Neuronal stem cell (in vitro differentiated cells): ENCODE measurements around the gene RPL36AL.

Experiments used
- DNase-seq: peaks from one replicate; pipeline ENCODE4 v3.0.0-alpha.2; 2013; ENCODE audit warnings: low spot score
- H2AFZ ChIP-seq: one replicate; pipeline ENCODE4 v1.6.1; 2013; ENCODE audit warnings: mild to moderate bottlenecking, low read length, inconsistent platforms
- H2AK5ac ChIP-seq: 2 replicates; pipeline ENCODE4 v1.6.1; 2013; ENCODE audit warnings: low read depth, mild to moderate bottlenecking, inconsistent platforms, low read length, moderate library complexity, mixed read lengths
- H2BK120ac ChIP-seq: 2 replicates; pipeline ENCODE4 v1.6.1; 2013; ENCODE audit warnings: low read depth, mild to moderate bottlenecking, inconsistent platforms, low read length, moderate library complexity, mixed read lengths
- H2BK12ac ChIP-seq: one replicate; pipeline ENCODE4 v1.6.1; 2013; ENCODE audit warnings: low read length, inconsistent platforms
- H2BK15ac ChIP-seq: 2 replicates; pipeline ENCODE4 v1.6.1; 2013; ENCODE audit warnings: mild to moderate bottlenecking, low read length, inconsistent platforms, mixed read lengths
- H2BK5ac ChIP-seq: one replicate; pipeline ENCODE4 v1.6.1; 2013; ENCODE audit warnings: inconsistent platforms, mild to moderate bottlenecking, low read length, moderate library complexity
- H3K14ac ChIP-seq: one replicate; pipeline ENCODE4 v1.6.1; 2013; ENCODE audit warnings: low read length, inconsistent platforms
- H3K18ac ChIP-seq: 2 replicates; pipeline ENCODE4 v1.6.1; 2013; ENCODE audit warnings: low read length, inconsistent platforms
- H3K23ac ChIP-seq: 2 replicates; pipeline ENCODE4 v1.6.1; 2013; ENCODE audit warnings: low read depth, mild to moderate bottlenecking, mixed read lengths, low read length, inconsistent platforms; ENCODE audit not compliant: poor library complexity
- H3K27ac ChIP-seq: replicated peaks from 3 replicates; pipeline ENCODE4 v1.5.1; 2013; ENCODE audit warnings: low read length, inconsistent platforms
- H3K27me3 ChIP-seq, 3 experiments: 2 replicates each; pipeline ENCODE4 v1.6.1; 2013; ENCODE audit warnings: low read length in 3 of 3, mild to moderate bottlenecking in 2 of 3, inconsistent platforms in 1 of 3, low read depth in 1 of 3, mixed read lengths in 1 of 3, moderate library complexity in 1 of 3; ENCODE audit not compliant: control insufficient read depth in 3 of 3, insufficient read depth in 3 of 3
- H3K36me3 ChIP-seq, 2 donors: replicated peaks in 1 of 2; 2 replicates each; pipeline ENCODE4 v1.6.1; 2013; ENCODE audit warnings: low read length in 2 of 2; ENCODE audit not compliant: control insufficient read depth in 2 of 2, insufficient read depth in 2 of 2
- H3K4ac ChIP-seq: 2 replicates; pipeline ENCODE4 v1.6.1; 2013; ENCODE audit warnings: inconsistent platforms, mild to moderate bottlenecking, low read length, moderate library complexity
- H3K4me1 ChIP-seq, 2 donors: 1 replicate in 1 of 2; 2 replicates in 1 of 2; pipeline ENCODE4 v1.6.1; 2013; ENCODE audit warnings: low read length in 2 of 2, low read depth in 1 of 2; ENCODE audit not compliant: control insufficient read depth in 2 of 2, insufficient read depth in 1 of 2
- H3K4me2 ChIP-seq: one replicate; pipeline ENCODE4 v1.6.1; 2013; ENCODE audit warnings: mild to moderate bottlenecking, low read length, inconsistent platforms; ENCODE audit not compliant: insufficient read depth, poor library complexity, severe bottlenecking
- H3K4me3 ChIP-seq, 2 donors: 2 replicates each; pipeline ENCODE4 v1.5.1; 2013; ENCODE audit warnings: low read length in 2 of 2, mild to moderate bottlenecking in 2 of 2, inconsistent platforms in 1 of 2, moderate library complexity in 1 of 2
- H3K79me1 ChIP-seq: one replicate; pipeline ENCODE4 v1.6.1; 2013; ENCODE audit warnings: low read depth, mild to moderate bottlenecking, inconsistent platforms, low read length, moderate library complexity
- H3K9ac ChIP-seq: one replicate; pipeline ENCODE4 v1.6.1; 2013; ENCODE audit warnings: mild to moderate bottlenecking, low read depth, low read length, inconsistent platforms; ENCODE audit not compliant: poor library complexity
- H3K9me3 ChIP-seq, 2 donors: replicated peaks in 1 of 2; 2 replicates each; pipeline versions ENCODE3 to v1.6.1; 2013; ENCODE audit warnings: low read length in 2 of 2, mild to moderate bottlenecking in 2 of 2, inconsistent platforms in 1 of 2, low read depth in 1 of 2, mixed read lengths in 1 of 2, moderate library complexity in 1 of 2; ENCODE audit not compliant: control insufficient read depth in 2 of 2, insufficient read depth in 1 of 2
- H4K8ac ChIP-seq: one replicate; pipeline ENCODE4 v1.6.1; 2013; ENCODE audit warnings: low read depth, mild to moderate bottlenecking, inconsistent platforms, low read length, moderate library complexity
- H4K91ac ChIP-seq: one replicate; pipeline ENCODE4 v1.6.1; 2013; ENCODE audit warnings: low read length, low read depth, mild to moderate bottlenecking, inconsistent platforms; ENCODE audit not compliant: poor library complexity
- WGBS, 2 donors: extraction: QIAGEN DNeasy Blood & Tissue Kit; methylation state at CpG; one replicate each; pipeline ENCODE4 v1.1.7; 2013; ENCODE audit warnings: missing lambda C conversion rate in 2 of 2, mixed read lengths in 1 of 2; ENCODE audit not compliant: insufficient read length in 2 of 2, insufficient replicate concordance in 1 of 2; ENCODE audit errors: extremely low coverage in 2 of 2; 5-methylcytosine and 5-hydroxymethylcytosine counted together

Gene RPL36AL

GRCh38 chr14:49612671-49613070, 7.8 kb downstream of the RPL36AL start:
- H3K79me1 ChIP-seq: peaks cover 2% of the 10 kb centered on the region
- no peak overlapping the region for H2AK5ac ChIP-seq
- H3K4me3 ChIP-seq: no peak overlapping the region
- H3K14ac ChIP-seq: no peak overlapping the region
- H3K4ac ChIP-seq: no peak overlapping the region
- no peak overlapping the region for H3K23ac ChIP-seq
- no peak overlapping the region for H2BK12ac ChIP-seq
- no peak overlapping the region for H4K8ac ChIP-seq
- no CpG with 5 or more reads among the region's 8 CpGs for WGBS, 2 donors
- H2AFZ ChIP-seq: no peak overlapping the region
- no peak overlapping the region for H4K91ac ChIP-seq
- no peaks in the 10 kb centered on the region for H3K27me3 ChIP-seq
- no peaks in the 10 kb centered on the region for H3K9me3 ChIP-seq
- no peak overlapping the region for H2BK15ac ChIP-seq
- no peak for DNase-seq
- H3K18ac ChIP-seq: no peak overlapping the region
- no peak overlapping the region for H2BK120ac ChIP-seq
- H3K4me2 ChIP-seq: no peak overlapping the region
- H3K4me1 ChIP-seq: no peaks in the 10 kb centered on the region
- H2BK5ac ChIP-seq: no peak overlapping the region
- no peak overlapping the region for H3K27ac ChIP-seq
- H3K9ac ChIP-seq: no peak overlapping the region
- H3K36me3 ChIP-seq: peaks cover 3 to 77% of the 10 kb centered on the region in 2 donors

GRCh38 chr14:49612251-49612650, 8.2 kb downstream of the RPL36AL start:
- H3K36me3 ChIP-seq: peaks cover 5 to 77% of the 10 kb centered on the region in 2 donors
- no peak overlapping the region for H3K4me2 ChIP-seq
- no peak overlapping the region for H3K14ac ChIP-seq
- no peak overlapping the region for H2BK5ac ChIP-seq
- no peak overlapping the region for H4K8ac ChIP-seq
- H3K4ac ChIP-seq: no peak overlapping the region
- no peak overlapping the region for H4K91ac ChIP-seq
- H2AK5ac ChIP-seq: no peak overlapping the region
- H3K27me3 ChIP-seq: no peaks in the 10 kb centered on the region
- peaks cover 2% of the 10 kb centered on the region for H3K79me1 ChIP-seq
- H2BK120ac ChIP-seq: no peak overlapping the region
- no peak overlapping the region for H3K18ac ChIP-seq
- H3K4me3 ChIP-seq: no peak overlapping the region
- no peak overlapping the region for H2BK12ac ChIP-seq
- no peaks in the 10 kb centered on the region for H3K4me1 ChIP-seq
- no peak overlapping the region for H3K23ac ChIP-seq
- H3K9ac ChIP-seq: no peak overlapping the region
- no peaks in the 10 kb centered on the region for H3K9me3 ChIP-seq
- no peak overlapping the region for H2BK15ac ChIP-seq
- H3K27ac ChIP-seq: no peak overlapping the region
- no peak for DNase-seq
- no peak overlapping the region for H2AFZ ChIP-seq
- WGBS, 2 donors: no CpG with 5 or more reads among the region's 4 CpGs

- Histone ChIP-seq H3K18ac (no peak overlapping the region), H2BK5ac (no peak overlapping the region), H3K4me3 (no peak overlapping the region), H3K79me1 (peaks cover under 1% of the 10 kb centered on the region), H3K4ac (no peak overlapping the region), H3K9me3 (no peaks in the 10 kb centered on the region), H2AK5ac (no peak overlapping the region), H3K27ac (no peak overlapping the region), H3K36me3 (peaks cover 12 to 83% of the 10 kb centered on the region in 2 donors), H2AFZ (no peak overlapping the region), H3K4me2 (no peak overlapping the region), H4K8ac (no peak overlapping the region), H3K14ac (no peak overlapping the region), H3K27me3 (no peaks in the 10 kb centered on the region), H4K91ac (no peak overlapping the region), H2BK120ac (no peak overlapping the region), H2BK15ac (no peak overlapping the region), H2BK12ac (no peak overlapping the region), H3K9ac (no peak overlapping the region), H3K4me1 (no peaks in the 10 kb centered on the region), H3K23ac (no peak overlapping the region)
- WGBS, 2 donors: no CpG with 5 or more reads among the region's 6 CpGs
- no peak for DNase-seq
Measured at GRCh38 chr14:49607583-49607982, 12.8 kb downstream of the RPL36AL start.

- no peak within 1 kb of the TSS for H3K4ac ChIP-seq
Measured at GRCh38 chr14:49598485-49599300, 21.7 kb downstream of the RPL36AL start, which contains the start of gene LRR1. TSS of gene LRR1 (plus strand) at chr14:49598940. CDS start at chr14:49599021, 81 bp downstream.

More at GRCh38 chr14:49598485-49599300, 21.7 kb downstream of the RPL36AL start, which contains the start of gene LRR1:
- Histone ChIP-seq H3K23ac (peak within 1 kb of the TSS; percentile 80), H2BK15ac (peak within 1 kb of the TSS; percentile 84), H3K36me3 (peaks cover 2 to 30% of the 10 kb centered on the region in 2 donors), H3K79me1 (peaks cover 2% of the 10 kb centered on the region), H2AK5ac (no peak within 1 kb of the TSS), H2BK12ac (peak within 1 kb of the TSS; percentile 73), H3K27ac (peak within 1 kb of the TSS; percentile 88), H3K4me3 (peak within 1 kb of the TSS; percentile 96), H4K8ac (no peak within 1 kb of the TSS), H2BK5ac (peak within 1 kb of the TSS; percentile 95), H3K9ac (peak within 1 kb of the TSS; percentile 93), H3K4me2 (peak within 1 kb of the TSS; percentile 85), H2AFZ (peak within 1 kb of the TSS; percentile 98), H2BK120ac (peak within 1 kb of the TSS; percentile 91), H4K91ac (no peak within 1 kb of the TSS), H3K9me3 (no peaks in the 10 kb centered on the region), H3K4me1 (no peaks in the 10 kb centered on the region), H3K14ac (peak within 1 kb of the TSS; percentile 89), H3K27me3 (no peaks in the 10 kb centered on the region), H3K18ac (peak within 1 kb of the TSS; percentile 99)
- peak; percentile 74 for DNase-seq
- WGBS, 2 donors: no CpG with 5 or more reads among the region's 77 CpGs
